Measurements from ENCODE around the gene ZNF608.

Gene ZNF608

GRCh38 chr5:124741711-124742496 is 4.5 kb downstream of the ZNF608 start:
- no peak for DNase-seq (ENCODE audit: low read depth)
- TF ChIP-seq CTCF (IDR thresholded peaks at IDR 0.05; ENCODE audit: low read depth, low read length, missing control alignments), result peak; percentile 2
- peak overlapping the region; percentile 70 for H3K4me3 ChIP-seq (ENCODE audit: low read depth, low read length)

- H3K4me3 ChIP-seq (ENCODE audit: low read depth, low read length), result peak overlapping the region; percentile 70; the same call in 1 of the 2 replicates
- DNase-seq (ENCODE audit: low read depth), result no peak
- TF ChIP-seq CTCF (IDR thresholded peaks at IDR 0.05; ENCODE audit: low read depth, low read length, missing control alignments), result no peak
Observed at GRCh38 chr5:124740991-124741583, 5.4 kb downstream of the ZNF608 start.

GRCh38 chr5:124740071-124740470 is 6.4 kb downstream of the ZNF608 start:
- peak overlapping the region; percentile 51 for H3K4me3 ChIP-seq (ENCODE audit: low read depth, low read length)
- no peak for TF ChIP-seq CTCF (IDR thresholded peaks at IDR 0.05; ENCODE audit: low read depth, low read length, missing control alignments)
- no peak for DNase-seq (ENCODE audit: low read depth)

- H3K4me3 ChIP-seq (ENCODE audit: low read depth, low read length), result peak overlapping the region; percentile 51; the same call in 1 of the 2 replicates
- no peak for TF ChIP-seq CTCF (IDR thresholded peaks at IDR 0.05; ENCODE audit: low read depth, low read length, missing control alignments)
Observed at GRCh38 chr5:124739634-124740025, 6.8 kb downstream of the ZNF608 start.

GRCh38 chr5:124738681-124739633 is 7.5 kb downstream of the ZNF608 start:
- H3K4me3 ChIP-seq (ENCODE audit: low read depth, low read length), result peak overlapping the region; percentile 51; the same call in 1 of the 2 replicates
- peak; percentile 27 for TF ChIP-seq CTCF (IDR thresholded peaks at IDR 0.05; ENCODE audit: low read depth, low read length, missing control alignments)
- DNase-seq (ENCODE audit: low read depth), result no peak

More at GRCh38 chr5:124739634-124740025, 6.8 kb downstream of the ZNF608 start:
- DNase-seq (ENCODE audit: low read depth), result no peak

GRCh38 chr5:124737651-124738050 is 8.8 kb downstream of the ZNF608 start:
- H3K4me3 ChIP-seq (ENCODE audit: low read depth, low read length), result peak overlapping the region; percentile 4; the same call in 1 of the 2 replicates
- DNase-seq (ENCODE audit: low read depth), result no peak
- no peak for TF ChIP-seq CTCF (IDR thresholded peaks at IDR 0.05; ENCODE audit: low read depth, low read length, missing control alignments)
